Skeletal muscle cell (primary cell): ENCODE results near the gene PCDH15.
"Not testable (repeated sequence)": the region's sequence is repeated elsewhere in the genome, so short reads cannot be mapped to it uniquely, and the experiment has no call there.

ENCODE experiments used
- DNase-seq: peaks from one replicate; pipeline ENCODE4 v3.0.0-alpha.2; 2010; ENCODE audit warnings: low read depth
- H3K4me3 ChIP-seq: 2 replicates; pipeline ENCODE4 v1.5.1; 2011; ENCODE audit warnings: low read depth, mild to moderate bottlenecking, control low read depth, low read length, moderate library complexity

The PCDH15 gene

GRCh38 chr10:53924051-53924700, 876.9 kb downstream of the PCDH15 start:
- not testable (repeated sequence) for DNase-seq, H3K4me3 ChIP-seq

DNA sequence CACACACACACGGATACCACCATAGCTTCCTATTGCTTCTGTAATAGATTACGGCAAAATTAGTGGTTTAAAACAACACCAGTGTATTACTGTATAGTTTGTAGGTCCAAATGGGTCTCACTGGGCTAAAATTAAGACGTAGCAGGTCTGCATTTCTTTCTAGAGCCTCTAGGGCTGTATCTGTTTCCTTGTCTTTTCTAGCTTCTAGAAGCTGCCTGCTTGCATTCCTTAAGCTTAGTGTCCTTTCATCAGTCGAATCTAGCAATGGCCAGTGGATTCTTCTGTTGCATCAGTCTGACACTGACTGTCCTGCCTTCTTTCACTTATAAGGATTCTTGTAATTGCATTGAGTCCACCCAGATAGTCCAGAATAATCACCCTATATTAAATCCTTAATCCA, 882.3 kb downstream of the PCDH15 start:
- H3K4me3 ChIP-seq: no peak overlapping the region
- DNase-seq: no peak

DNA sequence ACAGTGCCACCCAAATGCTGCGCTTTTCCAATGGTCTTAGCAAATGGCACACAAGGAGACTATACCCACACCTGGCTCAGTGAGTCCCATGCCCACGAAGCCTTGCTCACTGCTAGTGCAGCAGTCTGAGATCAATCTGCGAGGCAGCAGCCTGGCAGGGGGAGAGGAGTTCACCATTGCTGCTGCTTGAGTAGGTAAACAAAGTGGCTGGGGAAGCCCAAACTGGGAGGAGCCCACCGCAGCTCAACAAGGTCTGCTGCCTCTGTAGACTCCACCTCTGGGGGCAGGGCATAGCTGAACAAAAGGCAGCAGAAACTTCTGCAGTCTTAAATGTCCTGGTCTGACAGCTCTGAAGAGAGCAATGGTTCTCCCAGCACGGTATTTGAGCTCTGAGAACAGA, 891.2 kb downstream of the PCDH15 start:
- H3K4me3 ChIP-seq: no peak overlapping the region
- no peak for DNase-seq

GRCh38 chr10:53904506-53905241, 896.4 kb downstream of the PCDH15 start:
- no peak for DNase-seq

DNA sequence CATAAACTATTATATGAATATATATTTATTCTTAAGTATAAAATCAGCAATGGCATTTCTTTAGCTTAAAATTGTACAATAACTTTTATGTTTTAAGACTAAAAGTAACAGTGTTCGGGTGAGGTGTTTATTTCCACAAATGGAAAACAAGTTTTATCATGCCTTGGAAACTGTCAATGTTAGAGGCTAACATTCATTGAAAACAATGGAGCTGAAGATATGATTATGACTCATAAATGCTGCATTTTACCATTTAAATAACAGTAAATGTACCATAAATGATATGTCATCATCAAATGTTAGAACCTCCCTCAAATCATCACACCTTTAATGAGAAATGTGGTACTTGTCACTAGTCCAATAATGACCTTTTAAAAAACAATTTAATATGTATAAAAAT, 897.3 kb downstream of the PCDH15 start:
- H3K4me3 ChIP-seq: no peak overlapping the region
- no peak for DNase-seq

More at GRCh38 chr10:53904506-53905241, 896.4 kb downstream of the PCDH15 start:
- no peak overlapping the region for H3K4me3 ChIP-seq

DNA sequence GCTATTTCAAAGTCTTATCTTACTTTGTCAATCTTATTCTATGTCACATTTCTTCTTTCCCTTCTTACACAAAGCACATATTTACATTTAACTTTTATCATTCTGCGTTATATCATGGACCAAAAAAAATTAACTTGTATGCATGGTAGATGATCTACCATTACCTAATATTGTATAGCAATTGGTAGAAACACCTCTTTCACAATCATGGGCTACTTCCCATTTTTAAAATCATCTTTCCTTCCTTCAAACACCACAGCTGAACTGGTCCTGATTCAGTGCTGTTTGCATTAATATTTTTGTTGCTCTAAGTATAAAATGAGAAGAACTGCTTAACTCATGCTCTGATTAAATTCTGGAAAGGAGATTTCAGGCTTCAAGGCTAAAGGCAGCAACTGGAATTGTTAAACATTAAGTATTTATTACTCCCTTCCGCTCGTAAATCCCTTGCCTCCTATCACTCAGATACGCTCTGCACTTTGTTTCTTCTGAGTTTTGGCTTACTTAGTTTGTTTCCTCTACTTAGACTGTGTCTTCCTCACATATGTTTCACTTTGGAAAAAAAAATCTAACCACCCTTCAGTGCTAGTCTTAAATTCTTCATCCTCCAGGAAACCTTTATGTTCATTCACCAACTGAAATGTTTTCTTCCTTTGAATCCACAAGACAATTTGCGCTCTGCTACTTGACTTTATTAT, 901.4 kb downstream of the PCDH15 start:
- DNase-seq: no peak
- no peak overlapping the region for H3K4me3 ChIP-seq

DNA sequence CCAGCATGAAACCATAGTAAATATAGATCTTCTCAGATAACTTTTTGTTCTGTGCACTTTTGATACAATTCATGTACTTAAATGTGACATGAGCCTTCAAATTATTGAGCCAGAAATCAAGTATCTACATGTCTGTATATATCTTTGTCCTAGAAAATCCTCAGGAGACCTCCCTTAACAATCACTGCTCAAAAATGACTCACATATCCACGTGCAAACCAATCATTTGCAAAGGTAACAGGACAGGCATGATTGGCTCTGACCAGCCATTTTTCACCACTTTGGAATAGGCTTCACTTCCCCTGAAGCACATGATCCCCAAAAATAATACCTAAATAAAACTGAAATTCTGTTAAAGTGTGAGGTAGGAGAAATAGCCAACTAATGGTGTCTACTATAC, 902.5 kb downstream of the PCDH15 start:
- no peak overlapping the region for H3K4me3 ChIP-seq
- no peak for DNase-seq

DNA sequence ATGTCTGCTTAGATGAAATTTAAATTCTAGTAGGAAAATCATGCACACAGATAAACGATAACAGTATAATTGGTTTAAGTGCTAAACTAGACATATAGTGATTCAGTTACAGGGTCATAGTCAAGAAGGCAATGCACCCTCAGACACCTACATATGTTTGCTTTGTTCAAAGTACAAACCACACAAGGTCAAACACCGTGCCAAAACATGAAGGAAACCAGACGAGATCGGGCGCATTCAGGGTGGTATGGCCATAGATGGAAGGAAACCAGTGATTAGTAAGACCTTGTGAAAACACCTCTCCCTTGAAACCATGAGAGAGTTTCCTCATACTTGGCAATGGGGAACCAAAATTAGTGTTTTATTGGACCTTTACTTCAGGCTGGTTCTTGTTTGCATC, 906.9 kb downstream of the PCDH15 start:
- no peak overlapping the region for H3K4me3 ChIP-seq
- DNase-seq: no peak

GRCh38 chr10:53893061-53893460, 908.0 kb downstream of the PCDH15 start:
- H3K4me3 ChIP-seq: no peak overlapping the region
- DNase-seq: no peak

DNA sequence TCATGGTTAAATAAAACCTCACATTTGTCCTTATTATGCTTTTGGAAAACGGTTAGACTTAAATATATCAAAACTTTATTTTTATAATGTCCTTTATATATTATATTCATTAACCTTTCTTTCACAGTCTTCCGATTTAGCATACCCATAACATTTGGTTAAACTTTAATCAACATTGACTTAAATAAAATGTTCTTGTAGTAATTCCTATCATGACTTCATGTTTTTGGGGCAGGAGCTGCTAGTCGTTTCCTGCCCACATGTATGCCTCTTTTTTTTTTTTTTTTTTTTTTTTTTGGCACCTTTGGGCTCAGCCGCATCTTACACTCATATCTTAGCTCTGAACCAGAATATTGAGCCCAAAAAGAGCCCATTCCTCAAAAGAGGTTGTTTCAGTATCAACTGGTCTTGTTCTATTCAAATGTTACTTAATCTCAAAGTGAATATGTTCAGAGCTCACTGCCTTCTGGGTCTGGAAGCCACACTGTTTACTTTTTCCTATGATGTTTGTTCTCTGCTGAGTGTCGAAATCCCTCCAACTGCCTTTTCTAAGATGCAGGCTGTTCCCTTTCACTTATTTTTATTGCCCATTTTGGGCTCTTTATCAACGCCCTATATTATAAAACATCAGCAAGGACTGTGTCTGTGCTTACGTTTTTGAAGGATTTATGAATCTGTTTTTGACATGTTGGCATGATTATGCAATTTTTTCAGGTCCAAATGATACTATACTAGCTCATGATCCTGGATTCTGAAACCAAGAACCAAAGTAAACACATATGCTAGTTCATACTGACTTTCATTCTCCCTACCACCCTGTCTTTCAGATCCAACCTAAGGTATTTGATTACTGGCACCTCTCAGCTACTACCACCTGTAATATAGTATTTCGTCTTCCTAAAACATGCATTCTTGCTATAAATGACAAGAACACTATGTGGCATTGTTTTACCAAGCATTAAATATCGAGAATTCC, 914.4 kb downstream of the PCDH15 start:
- no peak overlapping the region for H3K4me3 ChIP-seq
- DNase-seq: no peak

DNA sequence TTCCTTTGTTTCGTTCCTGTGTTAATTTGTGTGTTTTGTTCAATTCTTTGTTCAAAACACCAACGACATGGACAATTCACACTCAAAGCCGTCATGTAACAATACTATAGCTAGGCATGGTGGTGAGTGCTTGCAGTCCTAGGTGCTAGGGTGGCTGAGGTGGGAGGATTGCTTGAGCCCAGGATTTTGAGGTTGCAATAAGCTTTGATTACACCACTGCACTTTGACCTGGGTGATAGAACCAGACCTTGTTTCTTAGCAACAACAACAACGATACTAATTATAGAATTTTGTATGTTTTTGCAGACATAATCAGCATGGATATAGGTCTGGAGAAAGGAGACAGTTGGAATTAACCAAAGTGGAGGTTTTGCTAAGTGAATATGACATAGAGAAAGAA, 936.2 kb downstream of the PCDH15 start:
- DNase-seq: no peak
- no peak overlapping the region for H3K4me3 ChIP-seq

DNA sequence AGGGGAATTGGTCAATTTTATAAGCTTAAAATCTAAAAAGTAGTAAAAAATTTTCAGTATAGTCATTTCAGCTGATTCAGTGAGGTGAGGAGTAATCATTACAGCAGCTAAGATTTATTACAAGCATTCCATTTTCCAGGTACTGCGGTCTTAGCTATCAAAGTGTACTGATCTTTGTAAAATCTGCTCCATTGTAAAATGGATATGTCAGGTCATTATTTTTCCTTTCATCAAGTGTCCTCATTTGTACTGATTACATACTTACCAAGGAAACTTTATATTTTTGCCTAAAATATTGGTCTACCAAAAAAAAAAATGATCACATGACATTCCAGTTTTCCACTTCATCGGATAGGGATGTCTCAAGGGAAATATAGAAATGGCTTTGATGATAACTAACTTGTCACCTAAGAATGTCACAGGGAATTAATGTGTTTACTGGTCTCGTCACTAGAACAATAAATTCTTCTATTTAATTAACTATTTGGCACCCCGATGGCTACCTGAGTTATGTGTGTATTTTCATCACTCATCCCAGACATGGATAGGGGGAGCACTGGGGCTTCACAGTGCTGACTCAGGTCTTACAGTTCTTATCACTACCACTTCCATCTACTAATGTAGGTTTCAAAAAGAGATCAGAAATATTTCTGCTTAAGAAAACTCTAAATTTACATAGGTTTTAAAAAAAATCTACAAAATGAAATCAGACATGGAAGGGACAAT, 948.4 kb downstream of the PCDH15 start:
- H3K4me3 ChIP-seq: no peak overlapping the region
- no peak for DNase-seq

DNA sequence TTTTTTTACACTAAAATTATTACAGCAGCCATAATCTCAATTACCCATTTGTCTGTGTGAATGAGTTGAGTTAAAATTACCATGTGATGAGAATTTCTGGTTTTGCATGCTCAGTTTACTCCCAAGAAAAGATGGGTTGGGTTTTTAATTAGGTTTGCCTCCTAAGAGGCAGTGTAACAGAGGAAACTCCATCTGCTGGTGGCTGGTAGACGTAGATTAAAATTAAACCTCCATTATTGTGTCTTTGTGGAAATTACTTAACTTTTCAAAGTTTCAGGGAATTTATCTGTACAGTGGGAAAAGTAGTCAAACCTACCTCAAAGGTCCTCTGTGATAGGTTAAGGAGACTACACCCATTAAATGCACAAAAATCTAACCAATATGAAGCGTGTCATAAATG, 954.2 kb downstream of the PCDH15 start:
- no peak for DNase-seq
- H3K4me3 ChIP-seq: no peak overlapping the region

- no peak overlapping the region for H3K4me3 ChIP-seq
- DNase-seq: no peak
Observed at GRCh38 chr10:53843736-53844362, 957.2 kb downstream of the PCDH15 start.

GRCh38 chr10:53841483-53842145, 959.4 kb downstream of the PCDH15 start:
- no peak for DNase-seq

DNA sequence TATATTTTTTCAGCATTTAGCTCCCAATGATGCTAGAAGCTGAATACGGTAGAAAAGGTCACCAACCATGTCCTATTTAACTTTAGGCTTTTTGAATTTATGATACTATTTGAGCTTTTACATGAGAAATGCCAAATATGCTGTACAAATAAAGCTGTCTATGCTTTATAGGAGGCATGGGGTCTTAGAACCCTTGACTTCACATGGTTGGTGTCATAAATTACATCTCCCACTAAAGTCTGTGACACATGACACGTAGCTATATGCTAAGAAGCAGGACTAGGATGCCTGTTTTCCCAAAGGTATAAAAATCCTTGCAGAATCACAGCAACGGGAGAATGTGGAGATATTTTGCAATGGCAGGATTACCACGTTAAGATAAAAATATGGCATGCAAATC, 960.4 kb downstream of the PCDH15 start:
- DNase-seq: no peak

More at GRCh38 chr10:53841483-53842145, 959.4 kb downstream of the PCDH15 start:
- no peak overlapping the region for H3K4me3 ChIP-seq

DNA sequence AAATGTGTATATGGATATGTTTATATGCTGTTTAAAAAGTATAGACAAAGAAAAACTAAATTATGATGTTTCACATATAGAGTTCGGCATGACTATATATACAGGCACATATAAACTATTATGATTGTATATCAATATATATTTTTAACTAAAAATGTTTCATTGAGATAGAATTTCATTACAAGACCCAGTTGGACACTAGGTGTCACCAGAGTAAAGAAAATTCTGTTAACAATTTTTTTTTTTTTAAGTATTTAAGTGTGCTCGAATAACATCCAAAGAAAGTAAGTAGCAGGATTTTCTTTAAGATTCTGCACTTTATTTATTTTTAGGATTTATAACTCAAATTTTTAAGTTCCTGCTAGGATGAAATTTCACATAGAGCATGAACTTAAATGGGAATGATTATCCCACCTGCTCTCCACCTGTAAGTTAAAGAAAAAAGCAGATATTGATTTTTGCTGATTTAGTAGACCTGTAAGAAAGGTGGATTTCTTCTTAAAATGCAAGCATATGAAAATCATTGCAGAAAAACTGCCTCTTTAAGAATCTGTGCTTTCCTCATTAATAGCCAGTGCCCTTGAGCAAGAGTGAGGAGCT, 961.5 kb downstream of the PCDH15 start:
- DNase-seq: no peak
- no peak overlapping the region for H3K4me3 ChIP-seq

More for the DNA sequence above, 960.4 kb downstream of the PCDH15 start:
- H3K4me3 ChIP-seq: no peak overlapping the region

- DNase-seq: no peak
Observed at GRCh38 chr10:53836638-53837037, 964.4 kb downstream of the PCDH15 start.

More at GRCh38 chr10:53836638-53837037, 964.4 kb downstream of the PCDH15 start:
- no peak overlapping the region for H3K4me3 ChIP-seq
